ENCODE results near the gene P4HA3.

- no peak for TF ChIP-seq CTCF (IDR thresholded peaks at IDR 0.05; ENCODE audit: insufficient read depth, low read length)
- TF ChIP-seq POLR2AphosphoS5 (IDR thresholded peaks at IDR 0.05; ENCODE audit: low read depth), result no peak
- TF ChIP-seq GABPA (IDR thresholded peaks at IDR 0.05; ENCODE audit: low read depth), result no peak
- no peak for TF ChIP-seq REST (IDR thresholded peaks at IDR 0.05; ENCODE audit: insufficient replicate concordance, low read depth)
Measured at GRCh38 chr11:74278103-74278502, 33.3 kb downstream of the P4HA3 start.
